ENCODE measurements around the gene FER1L5. TPM values are rescaled to one million over a fixed set of nuclear protein-coding genes. Genes with fewer than 3 reads are reported as not detected.

FER1L5 gene
- total RNA-seq, 1 donor from 2014 or later: 0.51 TPM

DNA sequence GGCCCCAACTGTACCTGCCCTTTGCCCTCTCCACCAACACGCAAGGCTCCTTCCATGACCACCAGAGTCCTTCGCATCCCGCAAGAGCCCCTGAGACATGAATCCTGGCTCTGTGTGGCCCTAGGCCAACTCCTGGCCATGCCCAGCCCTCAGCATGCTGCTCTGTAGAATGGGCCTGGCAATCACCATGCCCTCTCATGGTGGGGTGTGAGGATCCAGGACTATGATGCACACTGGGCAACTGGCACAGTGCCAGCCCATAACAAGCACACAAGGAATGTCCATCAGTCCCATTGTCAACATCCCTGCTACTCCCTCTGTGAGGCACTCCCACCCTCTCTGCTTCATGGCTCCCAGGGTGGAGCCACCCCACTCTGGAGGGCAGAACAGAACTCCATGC is 44.7 kb downstream of the FER1L5 start:
- TF ChIP-seq, protein P1, sequence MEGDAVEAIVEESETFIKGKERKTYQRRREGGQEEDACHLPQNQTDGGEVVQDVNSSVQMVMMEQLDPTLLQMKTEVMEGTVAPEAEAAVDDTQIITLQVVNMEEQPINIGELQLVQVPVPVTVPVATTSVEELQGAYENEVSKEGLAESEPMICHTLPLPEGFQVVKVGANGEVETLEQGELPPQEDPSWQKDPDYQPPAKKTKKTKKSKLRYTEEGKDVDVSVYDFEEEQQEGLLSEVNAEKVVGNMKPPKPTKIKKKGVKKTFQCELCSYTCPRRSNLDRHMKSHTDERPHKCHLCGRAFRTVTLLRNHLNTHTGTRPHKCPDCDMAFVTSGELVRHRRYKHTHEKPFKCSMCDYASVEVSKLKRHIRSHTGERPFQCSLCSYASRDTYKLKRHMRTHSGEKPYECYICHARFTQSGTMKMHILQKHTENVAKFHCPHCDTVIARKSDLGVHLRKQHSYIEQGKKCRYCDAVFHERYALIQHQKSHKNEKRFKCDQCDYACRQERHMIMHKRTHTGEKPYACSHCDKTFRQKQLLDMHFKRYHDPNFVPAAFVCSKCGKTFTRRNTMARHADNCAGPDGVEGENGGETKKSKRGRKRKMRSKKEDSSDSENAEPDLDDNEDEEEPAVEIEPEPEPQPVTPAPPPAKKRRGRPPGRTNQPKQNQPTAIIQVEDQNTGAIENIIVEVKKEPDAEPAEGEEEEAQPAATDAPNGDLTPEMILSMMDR (IDR thresholded peaks at IDR 0.05; ENCODE audit: partially characterized antibody, unreplicated experiment): no peak
- DNase-seq: no peak
- H3K4me3 Mint-ChIP-seq (ENCODE audit: unreplicated experiment): no peak overlapping the region
- H3K27me3 Mint-ChIP-seq (ENCODE audit: unreplicated experiment): peaks cover 3% of the 10 kb centered on the region
- no peak overlapping the region for H3K27ac Mint-ChIP-seq (ENCODE audit: unreplicated experiment)
- H3K9me3 Mint-ChIP-seq (ENCODE audit: unreplicated experiment): peaks cover 2% of the 10 kb centered on the region
- H3K4me1 Mint-ChIP-seq (ENCODE audit: low read depth, unreplicated experiment): no peaks in the 10 kb centered on the region
- no peaks in the 10 kb centered on the region for H3K36me3 Mint-ChIP-seq (ENCODE audit: unreplicated experiment)

DNA sequence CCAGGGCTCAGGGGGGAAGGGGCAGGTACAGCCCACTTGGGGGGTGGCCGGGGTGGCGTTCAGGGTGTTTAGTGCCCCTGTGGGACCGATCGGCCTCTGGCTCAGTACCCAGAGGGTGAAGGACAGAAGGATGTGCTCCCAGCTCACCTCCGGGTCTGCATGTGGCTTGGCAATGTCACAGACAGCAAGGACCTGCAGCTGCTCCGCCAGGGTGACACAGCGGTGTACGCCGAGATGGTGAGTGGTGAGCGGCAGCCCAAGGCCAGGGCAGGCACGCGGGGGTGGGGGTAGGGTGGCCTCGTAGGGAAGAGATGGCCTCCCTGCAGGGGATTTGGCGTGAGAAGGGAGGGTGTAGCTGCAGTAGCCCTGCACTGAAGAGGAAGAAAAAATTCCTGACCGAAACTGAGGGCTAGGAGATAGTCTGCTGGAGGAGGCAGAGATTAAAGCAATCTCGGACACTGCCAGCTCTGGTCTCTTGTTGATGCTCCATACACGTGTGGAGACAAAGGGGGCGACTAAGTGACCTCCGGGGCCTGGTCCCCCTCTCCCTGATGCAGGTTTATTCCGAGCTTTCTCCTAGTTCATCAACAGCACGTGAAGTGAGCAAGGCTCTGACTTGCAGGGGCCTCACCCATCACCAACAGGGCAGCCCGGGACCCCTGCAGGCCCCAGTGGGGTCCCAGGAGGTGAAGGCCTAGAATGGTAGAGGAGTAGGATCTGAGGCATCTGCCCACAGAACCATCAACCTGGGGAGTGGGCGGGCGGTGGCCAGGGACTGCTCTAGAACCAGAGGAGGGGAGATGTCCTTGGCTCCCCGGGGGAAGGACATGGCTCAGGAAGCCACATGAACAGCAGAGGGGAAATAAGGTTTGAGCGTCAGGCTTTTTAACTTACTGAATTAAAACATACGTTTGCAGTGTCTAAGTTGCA is 45.4 kb downstream of the FER1L5 start:
- TF ChIP-seq, protein P1 (IDR thresholded peaks at IDR 0.05; ENCODE audit: partially characterized antibody, unreplicated experiment): no peak
- H3K4me3 Mint-ChIP-seq (ENCODE audit: unreplicated experiment): no peak overlapping the region
- H3K9me3 Mint-ChIP-seq (ENCODE audit: unreplicated experiment): peaks cover 2% of the 10 kb centered on the region
- no peak for DNase-seq
- H3K27ac Mint-ChIP-seq (ENCODE audit: unreplicated experiment): no peak overlapping the region
- H3K4me1 Mint-ChIP-seq (ENCODE audit: low read depth, unreplicated experiment): no peaks in the 10 kb centered on the region
- H3K27me3 Mint-ChIP-seq (ENCODE audit: unreplicated experiment): peaks cover 5% of the 10 kb centered on the region
- no peaks in the 10 kb centered on the region for H3K36me3 Mint-ChIP-seq (ENCODE audit: unreplicated experiment)

DNA sequence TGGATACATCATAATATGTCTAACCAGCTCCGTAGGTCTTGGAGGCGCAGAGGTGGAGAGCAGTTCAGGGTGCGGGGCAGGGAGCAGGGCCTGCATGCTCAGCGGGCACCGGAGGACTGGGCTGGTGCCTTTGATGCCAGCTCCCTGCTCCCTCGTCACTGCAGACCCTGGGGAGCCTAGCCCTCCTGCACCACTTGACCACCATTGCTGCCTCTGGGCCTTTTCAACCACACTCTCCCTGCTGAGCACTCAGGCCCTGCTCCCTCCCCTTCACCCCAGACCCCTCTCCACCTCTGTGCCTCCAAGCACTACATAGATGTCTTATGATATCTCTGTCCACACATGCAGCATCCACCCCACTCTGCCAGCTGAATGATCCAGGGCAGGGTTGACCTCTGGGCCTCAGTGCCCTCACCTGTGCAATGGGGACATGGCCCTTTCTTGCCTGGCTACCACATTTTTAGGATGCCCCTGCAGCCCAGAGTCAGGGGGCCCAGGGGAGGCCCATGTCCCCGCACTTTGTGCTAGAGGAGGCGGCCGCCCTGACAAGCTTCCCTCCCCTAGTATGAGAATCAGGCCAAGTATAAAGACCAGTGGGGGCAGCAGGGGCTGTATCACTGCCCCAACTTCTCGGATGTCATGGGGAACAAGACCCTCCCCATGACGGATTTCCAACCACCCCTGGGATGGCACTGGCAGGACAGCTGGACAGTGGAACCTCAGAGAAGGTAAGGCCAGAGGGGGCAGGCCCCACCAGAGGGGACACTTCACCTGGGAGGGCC is 46.3 kb downstream of the FER1L5 start:
- TF ChIP-seq, protein P1 (IDR thresholded peaks at IDR 0.05; ENCODE audit: partially characterized antibody, unreplicated experiment): no peak
- no peaks in the 10 kb centered on the region for H3K4me1 Mint-ChIP-seq (ENCODE audit: low read depth, unreplicated experiment)
- DNase-seq: no peak
- no peaks in the 10 kb centered on the region for H3K36me3 Mint-ChIP-seq (ENCODE audit: unreplicated experiment)
- peaks cover 2% of the 10 kb centered on the region for H3K9me3 Mint-ChIP-seq (ENCODE audit: unreplicated experiment)
- no peak overlapping the region for H3K27ac Mint-ChIP-seq (ENCODE audit: unreplicated experiment)
- H3K27me3 Mint-ChIP-seq (ENCODE audit: unreplicated experiment): peaks cover 5% of the 10 kb centered on the region
- no peak overlapping the region for H3K4me3 Mint-ChIP-seq (ENCODE audit: unreplicated experiment)

DNA sequence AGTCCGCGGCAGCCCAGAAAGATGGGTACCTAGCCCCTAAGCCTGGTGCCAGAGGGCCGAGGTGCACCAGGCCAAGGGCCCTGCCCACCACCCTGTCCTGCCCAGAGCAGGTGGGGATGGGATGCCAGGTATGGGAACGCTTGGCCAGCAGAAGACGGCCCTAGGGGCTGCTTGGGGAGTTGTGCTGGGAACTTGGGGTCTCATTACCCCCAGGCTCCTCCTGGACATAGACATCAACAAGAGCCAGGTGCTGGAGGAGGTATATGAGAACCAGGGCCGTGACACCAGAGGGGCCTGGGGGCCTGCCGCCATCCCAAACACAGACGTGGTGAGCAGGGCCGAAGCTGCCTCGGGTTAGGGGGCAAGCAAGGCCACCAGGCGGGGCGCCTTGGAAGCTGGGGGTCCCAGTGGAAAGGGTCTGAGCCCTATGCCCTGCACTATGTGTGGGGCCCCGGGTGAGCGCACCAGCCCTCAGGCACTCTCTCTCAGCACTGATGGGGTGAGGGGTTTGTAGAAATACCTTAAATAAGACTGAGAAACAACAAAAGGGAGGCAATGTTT is 46.9 kb downstream of the FER1L5 start:
- H3K27me3 Mint-ChIP-seq (ENCODE audit: unreplicated experiment): peaks cover 5% of the 10 kb centered on the region
- peaks cover 2% of the 10 kb centered on the region for H3K9me3 Mint-ChIP-seq (ENCODE audit: unreplicated experiment)
- H3K4me3 Mint-ChIP-seq (ENCODE audit: unreplicated experiment): no peak overlapping the region
- TF ChIP-seq, protein P1 (IDR thresholded peaks at IDR 0.05; ENCODE audit: partially characterized antibody, unreplicated experiment): no peak
- no peak for DNase-seq
- H3K4me1 Mint-ChIP-seq (ENCODE audit: low read depth, unreplicated experiment): no peaks in the 10 kb centered on the region
- H3K36me3 Mint-ChIP-seq (ENCODE audit: unreplicated experiment): no peaks in the 10 kb centered on the region
- no peak overlapping the region for H3K27ac Mint-ChIP-seq (ENCODE audit: unreplicated experiment)

Data from glutamatergic neuron (in vitro differentiated cells).